Tibial nerve (tissue), 3 donors: ENCODE data around the gene RASSF5.

ENCODE experiments used
- EP300 ChIP-seq, 2 donors: sonication (generic); formaldehyde crosslinking; IDR thresholded peaks; one replicate each; pipeline ENCODE4 v1.6.1; 2017; ENCODE audit warnings: antibody characterized with exemption in 2 of 2, mild to moderate bottlenecking in 1 of 2
- POLR2A ChIP-seq, 2 donors: fragments of 450-650 bp; IDR thresholded peaks; one replicate each; pipeline ENCODE4 v1.6.1; 2017; ENCODE audit warnings: antibody characterized with exemption in 2 of 2, mild to moderate bottlenecking in 2 of 2, moderate library complexity in 2 of 2

GRCh38 chr1:206469411-206469932 lies 37.9 kb upstream of the RASSF5 start:
- TF ChIP-seq EP300 (IDR thresholded peaks at IDR 0.05) (no peak), POLR2A (IDR thresholded peaks at IDR 0.05) (no peak)
